A673 (cell line): Measurements from ENCODE around the gene HBA1. TPM values are rescaled to one million over a fixed set of nuclear protein-coding genes. Genes with fewer than 3 reads are reported as not detected.

Source experiments
- BruUV-seq: library from RNA; stranded (reverse); fragments of 400-500 nt; replicated peaks from 2 replicates; lab custom pipeline; 2021; lab: Mats Ljungman, UMichigan
- CTCF ChIA-PET: fragments of 300-600 bp; sonication (Branson Sonifier 250); formaldehyde crosslinking; loops from one replicate; lab custom pipeline; 2022; ENCODE audit warnings: antibody characterized with exemption; lab: Charles Lee
- POLR2A ChIA-PET: fragments of 300-600 bp; sonication (Branson Sonifier 250); formaldehyde crosslinking; loops from one replicate; lab custom pipeline; 2022; ENCODE audit warnings: antibody characterized with exemption; ENCODE audit not compliant: low non-redundant PET; lab: Charles Lee
- DNase-seq: peaks from one replicate; pipeline ENCODE4 v3.0.0-alpha.2; 2015; ENCODE audit warnings: low spot score
- H3K27ac ChIP-seq: fragments of 200-600 bp; sonication (generic); 2 replicates; pipeline ENCODE4 v1.5.1; 2016; ENCODE audit warnings: mixed run types, low read depth, mild to moderate bottlenecking, mixed read lengths, antibody characterized with exemption, low read length; ENCODE audit not compliant: poor library complexity, severe bottlenecking
- H3K27me3 ChIP-seq: fragments of 200-600 bp; sonication (generic); replicated peaks from 2 replicates; pipeline ENCODE4 v1.6.1; 2017; ENCODE audit warnings: mixed run types, low read depth, mild to moderate bottlenecking, mixed read lengths, antibody characterized with exemption, low read length; ENCODE audit not compliant: insufficient read depth, poor library complexity
- H3K36me3 ChIP-seq: fragments of 200-600 bp; sonication (generic); 2 replicates; pipeline ENCODE4 v1.6.1; 2016; ENCODE audit warnings: mixed run types, mild to moderate bottlenecking, mixed read lengths, antibody characterized with exemption, low read length; ENCODE audit not compliant: insufficient read depth, poor library complexity, severe bottlenecking
- H3K4me1 ChIP-seq: fragments of 200-600 bp; sonication (generic); 2 replicates; pipeline ENCODE4 v1.6.1; 2017; ENCODE audit warnings: mixed run types, mild to moderate bottlenecking, mixed read lengths, antibody characterized with exemption, low read length; ENCODE audit not compliant: insufficient read depth, poor library complexity, severe bottlenecking
- H3K4me3 ChIP-seq: fragments of 200-600 bp; sonication (generic); 2 replicates; pipeline ENCODE4 v1.5.1; 2016; ENCODE audit warnings: low read depth, mixed run types, mild to moderate bottlenecking, mixed read lengths, low read length; ENCODE audit not compliant: poor library complexity, severe bottlenecking
- H3K9me3 ChIP-seq: fragments of 200-600 bp; sonication (generic); 2 replicates; pipeline ENCODE4 v1.6.1; 2016; ENCODE audit warnings: mixed run types, low read depth, mild to moderate bottlenecking, mixed read lengths, antibody characterized with exemption, low read length; ENCODE audit not compliant: poor library complexity, severe bottlenecking
- CTCF ChIP-seq: fragments of 300-800, 200-600 bp; sonication (generic); conservative IDR thresholded peaks from 2 replicates; pipeline ENCODE4 v1.5.1; 2017; ENCODE audit warnings: low read depth, mild to moderate bottlenecking, antibody characterized with exemption, low read length, moderate library complexity, mixed read lengths
- EZH2 ChIP-seq: fragments of 200-600 bp; sonication (generic); IDR thresholded peaks from 2 replicates; pipeline ENCODE4 v1.6.1; 2017; ENCODE audit warnings: borderline replicate concordance, low read depth, mild to moderate bottlenecking, mixed read lengths, antibody characterized with exemption, low read length; ENCODE audit not compliant: poor library complexity, severe bottlenecking
- intact Hi-C: fragments of 100-400 bp; cut with micrococcal nuclease; formaldehyde crosslinking; loops from one replicate; pipeline ENCODE4 v1.10.0; 2022; ENCODE audit not compliant: unreplicated experiment
- total RNA-seq: library from RNA; stranded (reverse); gene quantifications from 2 replicates; pipeline ENCODE4 v1.2.3, GENCODE V29; 2021

HBA1 gene
- total RNA-seq, 1 experiment from 2014 or later = 5.9 TPM

- ChIA-PET CTCF (no interaction called here), POLR2A (no interaction called here)
- Histone ChIP-seq H3K27me3 (no peaks in the 10 kb centered on the region), H3K9me3 (no peaks in the 10 kb centered on the region), H3K36me3 (peaks cover 90% of the 10 kb centered on the region), H3K27ac (no peak overlapping the region), H3K4me1 (no peaks in the 10 kb centered on the region), H3K4me3 (no peak overlapping the region)
- no peak for TF ChIP-seq CTCF
- TF ChIP-seq EZH2 = no peak
- DNase-seq = no peak
- no TSS peak for BruUV-seq
- intact Hi-C loops = no loop called here
Measured at GRCh38 chr16:191831-192230, 15.4 kb downstream of the HBA1 start.

GRCh38 chr16:192686-193085 is 16.2 kb downstream of the HBA1 start:
- POLR2A ChIA-PET = interaction anchor here (0.6 kb wide), 1 partner anchor 9 kb away, joined by 18 read pairs; no protein-coding TSS in a partner anchor
- no peak overlapping the region for H3K4me3 ChIP-seq
- no peaks in the 10 kb centered on the region for H3K27me3 ChIP-seq
- TF ChIP-seq EZH2 = no peak
- TF ChIP-seq CTCF = no peak
- no peaks in the 10 kb centered on the region for H3K4me1 ChIP-seq
- BruUV-seq = no TSS peak
- H3K9me3 ChIP-seq = no peaks in the 10 kb centered on the region
- no peak for DNase-seq
- CTCF ChIA-PET = no interaction called here
- peaks cover 94% of the 10 kb centered on the region for H3K36me3 ChIP-seq
- no peak overlapping the region for H3K27ac ChIP-seq
- intact Hi-C loops = no loop called here

GRCh38 chr16:193441-193840 is 17.0 kb downstream of the HBA1 start:
- Histone ChIP-seq H3K9me3 (no peaks in the 10 kb centered on the region), H3K4me3 (no peak overlapping the region), H3K4me1 (no peaks in the 10 kb centered on the region), H3K27me3 (no peaks in the 10 kb centered on the region), H3K27ac (no peak overlapping the region), H3K36me3 (peaks cover 96% of the 10 kb centered on the region)
- intact Hi-C loops = no loop called here
- no peak for DNase-seq
- no TSS peak for BruUV-seq
- TF ChIP-seq CTCF = no peak
- no peak for TF ChIP-seq EZH2
- ChIA-PET CTCF (no interaction called here), POLR2A (no interaction called here)
